Thyroid gland (tissue), 4 donors: Measurements from ENCODE around the gene MGP. TPM values are rescaled to one million over a fixed set of nuclear protein-coding genes. Genes with fewer than 3 reads are reported as not detected.

ENCODE experiments used
- DNase-seq, 2 donors: peaks; one replicate each; pipeline ENCODE4 v3.0.0-alpha.2; 2019
- H3K27ac ChIP-seq, 3 donors: fragments of 200-600 bp; sonication (generic); 1 replicate in 2 of 3; 2 replicates in 1 of 3; pipeline ENCODE4 v1.5.1; 2016 to 2019; ENCODE audit warnings: mild to moderate bottlenecking in 1 of 3, moderate library complexity in 1 of 3
- H3K27me3 ChIP-seq: fragments of 200-600 bp; sonication (generic); one replicate; pipeline ENCODE4 v1.5.1; 2019
- H3K36me3 ChIP-seq, 2 donors: fragments of 200-600 bp; sonication (generic); one replicate each; pipeline ENCODE4 v1.5.1; 2016 to 2019
- H3K4me1 ChIP-seq, 2 donors: fragments of 200-600 bp; sonication (generic); one replicate each; pipeline ENCODE4 v1.5.1; 2017 to 2019
- H3K4me3 ChIP-seq, 3 donors: fragments of 200-600 bp; sonication (generic); replicated peaks in 1 of 3; 1 replicate in 2 of 3; 2 replicates in 1 of 3; pipeline ENCODE4 v1.5.1; 2016; ENCODE audit warnings: mild to moderate bottlenecking in 1 of 3
- H3K9me3 ChIP-seq: fragments of 200-600 bp; sonication (generic); one replicate; pipeline ENCODE4 v1.5.1; 2017
- POLR2A ChIP-seq, 2 donors: fragments of 450-650 bp; IDR thresholded peaks; one replicate each; pipeline ENCODE4 v1.6.1; 2017; ENCODE audit warnings: antibody characterized with exemption in 2 of 2, mild to moderate bottlenecking in 2 of 2, moderate library complexity in 1 of 2
- WGBS, 2 donors: methylation state at CpG; one replicate each; pipeline ENCODE4 v1.1.5; 2017; 5-methylcytosine and 5-hydroxymethylcytosine counted together
- intact Hi-C: fragments of 100-400 bp; cut with DNase I; formaldehyde crosslinking; loops from one replicate; pipeline ENCODE4 v1.15.1; 2023
- total RNA-seq, 4 donors: library from RNA; depleted of rRNA; stranded (reverse); fragments of >200 nt; gene quantifications; one replicate each; pipeline ENCODE4 v1.2.3, GENCODE V29; 2016
- TF ChIP-seq, protein P1 (sequence below), 6 experiments: fragments of 200-600 bp in 3 of 6; fragments of 450-650 bp in 3 of 6; sonication (generic) in 3 of 6; IDR thresholded peaks; one replicate each; pipeline ENCODE4 v1.5.1; 2016 to 2019; ENCODE audit warnings: antibody characterized with exemption in 6 of 6, mild to moderate bottlenecking in 2 of 6, inconsistent platforms in 1 of 6, moderate library complexity in 1 of 6

MGP gene
- total RNA-seq, 4 donors from 2014 or later: 319 to 1,014 (median 397) TPM

DNA sequence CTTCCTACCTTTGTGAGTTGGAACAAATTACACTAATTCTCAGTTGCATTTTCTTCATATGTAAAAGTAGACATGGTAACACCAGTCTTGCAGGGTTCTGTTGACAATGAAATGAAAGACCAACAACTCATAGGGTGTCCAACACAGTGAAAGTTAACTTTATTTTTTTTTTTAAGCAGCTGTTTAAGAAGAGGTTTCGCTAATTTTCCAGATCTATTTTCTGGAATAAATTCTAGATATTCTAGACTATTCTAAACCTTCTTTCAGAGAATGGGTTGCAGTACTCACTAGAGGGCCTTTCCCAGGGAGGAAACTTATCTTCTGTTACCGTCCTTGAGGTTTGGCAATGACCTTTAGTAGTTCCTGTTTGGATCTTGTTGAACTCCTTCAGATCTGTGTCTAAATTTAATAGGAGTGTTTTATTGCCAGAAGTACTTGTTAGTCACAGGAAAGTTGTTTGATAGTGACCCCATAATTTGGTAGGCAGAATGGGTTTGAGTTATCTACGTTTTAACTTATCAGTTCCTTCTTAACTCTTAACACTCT lies 39.5 kb downstream of the MGP start:
- no peaks in the 10 kb centered on the region for H3K9me3 ChIP-seq
- 32 to 44% methylated on average over 3 of the region's 3 CpGs for WGBS, 2 donors
- no peaks in the 10 kb centered on the region for H3K36me3 ChIP-seq
- H3K27ac ChIP-seq: peak overlapping the region; percentile 54 to 68 (median 67)
- TF ChIP-seq, protein P1, sequence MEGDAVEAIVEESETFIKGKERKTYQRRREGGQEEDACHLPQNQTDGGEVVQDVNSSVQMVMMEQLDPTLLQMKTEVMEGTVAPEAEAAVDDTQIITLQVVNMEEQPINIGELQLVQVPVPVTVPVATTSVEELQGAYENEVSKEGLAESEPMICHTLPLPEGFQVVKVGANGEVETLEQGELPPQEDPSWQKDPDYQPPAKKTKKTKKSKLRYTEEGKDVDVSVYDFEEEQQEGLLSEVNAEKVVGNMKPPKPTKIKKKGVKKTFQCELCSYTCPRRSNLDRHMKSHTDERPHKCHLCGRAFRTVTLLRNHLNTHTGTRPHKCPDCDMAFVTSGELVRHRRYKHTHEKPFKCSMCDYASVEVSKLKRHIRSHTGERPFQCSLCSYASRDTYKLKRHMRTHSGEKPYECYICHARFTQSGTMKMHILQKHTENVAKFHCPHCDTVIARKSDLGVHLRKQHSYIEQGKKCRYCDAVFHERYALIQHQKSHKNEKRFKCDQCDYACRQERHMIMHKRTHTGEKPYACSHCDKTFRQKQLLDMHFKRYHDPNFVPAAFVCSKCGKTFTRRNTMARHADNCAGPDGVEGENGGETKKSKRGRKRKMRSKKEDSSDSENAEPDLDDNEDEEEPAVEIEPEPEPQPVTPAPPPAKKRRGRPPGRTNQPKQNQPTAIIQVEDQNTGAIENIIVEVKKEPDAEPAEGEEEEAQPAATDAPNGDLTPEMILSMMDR (IDR thresholded peaks at IDR 0.05): no peak
- no peak for TF ChIP-seq POLR2A (IDR thresholded peaks at IDR 0.05)
- no peak overlapping the region for H3K4me3 ChIP-seq
- DNase-seq: no peak
- H3K27me3 ChIP-seq: no peaks in the 10 kb centered on the region
- H3K4me1 ChIP-seq: peaks cover 29 to 44% of the 10 kb centered on the region in 2 donors
- intact Hi-C loops: no loop called here

DNA sequence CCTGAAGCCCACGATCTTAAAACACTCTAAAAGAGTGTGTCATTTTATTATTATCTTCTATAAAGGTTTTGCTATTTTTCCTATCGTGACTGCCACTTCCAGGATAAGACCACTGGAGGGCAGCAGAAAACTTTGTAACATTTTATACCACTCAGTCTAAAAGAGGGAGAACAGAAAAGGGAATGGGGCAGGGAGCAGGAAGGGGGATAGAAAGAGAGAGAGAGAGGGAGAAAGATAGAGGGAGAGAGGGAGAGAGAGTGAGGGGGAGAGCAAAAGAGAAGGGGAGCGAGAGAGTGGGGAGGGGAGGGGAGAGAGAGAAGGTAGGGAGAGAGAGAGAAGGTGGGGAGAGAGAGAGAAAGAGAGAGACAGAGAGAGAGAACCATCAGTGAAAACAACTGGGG lies 40.3 kb downstream of the MGP start:
- 3% methylated on average over 3 of the region's 3 CpGs for WGBS, 2 donors
- DNase-seq: peak; percentile 50 to 51
- Histone ChIP-seq H3K9me3 (no peaks in the 10 kb centered on the region), H3K27me3 (no peaks in the 10 kb centered on the region), H3K27ac (peak overlapping the region; percentile 54 to 68 (median 67)), H3K36me3 (no peaks in the 10 kb centered on the region), H3K4me3 (no peak overlapping the region), H3K4me1 (peaks cover 36 to 48% of the 10 kb centered on the region in 2 donors)
- TF ChIP-seq POLR2A (IDR thresholded peaks at IDR 0.05): no peak
- TF ChIP-seq, protein P1 (IDR thresholded peaks at IDR 0.05): peak; percentile 46 to 97 (median 80)
- intact Hi-C loops: loop anchor here (2.0 kb wide), 1 partner anchor 149 kb away; no protein-coding TSS in a partner anchor

DNA sequence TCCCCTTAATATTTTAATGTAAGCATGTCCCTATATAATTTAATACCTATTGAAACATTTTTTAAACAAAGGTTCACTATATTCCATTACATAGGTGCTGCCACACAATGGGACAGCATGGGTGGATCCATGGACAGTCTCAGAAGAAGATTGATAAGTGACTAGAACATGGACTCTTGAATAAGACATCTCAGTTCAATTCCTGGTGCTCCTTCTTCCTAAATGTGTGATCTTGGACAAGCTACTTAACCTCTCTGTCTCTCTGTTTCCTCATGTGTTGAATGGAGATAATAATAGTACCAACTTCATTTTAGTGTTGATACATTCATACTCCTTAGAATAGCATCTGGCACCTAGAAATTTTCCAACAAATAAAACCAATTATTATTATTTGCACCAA lies 41.3 kb downstream of the MGP start:
- intact Hi-C loops: loop anchor here (2.0 kb wide), 1 partner anchor 150 kb away; no protein-coding TSS in a partner anchor

DNA sequence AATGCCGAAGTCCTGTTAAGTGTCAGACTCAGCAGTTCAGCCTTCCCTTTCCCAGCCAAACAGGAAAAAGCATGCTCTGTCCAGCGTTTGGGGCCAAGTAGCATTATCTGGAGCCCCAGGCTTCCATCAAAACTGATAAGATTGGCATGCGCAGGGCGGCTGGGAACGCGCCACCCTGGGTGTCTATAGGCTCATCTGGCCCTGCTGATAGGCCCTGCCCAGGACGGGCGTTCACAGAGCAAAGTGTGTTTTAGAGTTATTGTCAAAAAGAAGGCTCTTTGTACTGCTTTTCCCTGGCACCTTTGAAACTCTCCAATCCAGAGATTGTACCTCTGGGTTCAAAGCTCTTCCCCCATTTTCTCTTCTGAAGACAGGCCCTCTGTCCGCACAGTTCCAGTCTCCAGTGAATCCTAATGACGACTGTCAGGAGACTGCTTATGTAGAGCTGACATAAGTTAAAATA lies 42.2 kb downstream of the MGP start, which contains the start of gene ART4:
TSS of gene ART4 (minus strand) at position 102 of the 463 bp plus-strand sequence. CDS start 413 bp downstream, outside the sequence.
- TF ChIP-seq, protein P1 (IDR thresholded peaks at IDR 0.05): no peak
- no peak for TF ChIP-seq POLR2A (IDR thresholded peaks at IDR 0.05)
- WGBS, 2 donors: 66 to 80% methylated on average over 10 of the region's 10 CpGs
- Histone ChIP-seq H3K4me3 (peak within 1 kb of the TSS in 1 of 3 donors; percentile 1), H3K9me3 (no peaks in the 10 kb centered on the region), H3K27me3 (no peaks in the 10 kb centered on the region), H3K4me1 (peaks cover 36 to 48% of the 10 kb centered on the region in 2 donors), H3K36me3 (no peaks in the 10 kb centered on the region), H3K27ac (peak within 1 kb of the TSS; percentile 62 to 86 (median 85))
- intact Hi-C loops: no loop called here
- peak; percentile 10 to 33 for DNase-seq

More for the DNA sequence above, 41.3 kb downstream of the MGP start:
- Histone ChIP-seq H3K4me1 (peaks cover 36 to 48% of the 10 kb centered on the region in 2 donors), H3K4me3 (no peak overlapping the region), H3K9me3 (no peaks in the 10 kb centered on the region), H3K27ac (no peak overlapping the region), H3K36me3 (no peaks in the 10 kb centered on the region), H3K27me3 (no peaks in the 10 kb centered on the region)
- TF ChIP-seq, protein P1 (IDR thresholded peaks at IDR 0.05): no peak
- TF ChIP-seq POLR2A (IDR thresholded peaks at IDR 0.05): no peak
- no peak for DNase-seq

DNA sequence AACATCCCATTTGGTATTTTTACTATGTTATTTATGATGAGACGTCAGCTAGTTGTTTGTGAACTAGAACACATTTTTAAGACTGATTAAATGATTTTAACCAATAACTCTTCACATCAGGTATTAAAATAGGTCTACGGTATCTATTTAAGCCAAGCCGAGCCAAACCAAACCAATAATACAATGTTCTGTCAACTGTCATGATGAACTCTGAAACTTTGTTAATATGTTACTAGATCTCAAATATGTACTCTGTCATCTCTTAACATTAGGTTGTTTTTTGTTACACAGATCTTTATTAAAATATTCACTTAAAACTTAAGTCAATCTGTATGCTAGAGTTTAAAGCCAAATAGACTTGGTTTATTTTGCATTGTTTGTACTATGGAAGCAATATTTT lies 43.3 kb downstream of the MGP start:
- no peak for DNase-seq
- Histone ChIP-seq H3K27me3 (no peaks in the 10 kb centered on the region), H3K4me3 (peak overlapping the region in 1 of 3 donors; percentile 1), H3K27ac (peak overlapping the region; percentile 62 to 86 (median 85)), H3K9me3 (no peaks in the 10 kb centered on the region), H3K4me1 (peaks cover 35 to 47% of the 10 kb centered on the region in 2 donors), H3K36me3 (no peaks in the 10 kb centered on the region)
- WGBS, 2 donors: 73 to 87% methylated on average over 3 of the region's 3 CpGs
- TF ChIP-seq, protein P1 (IDR thresholded peaks at IDR 0.05): no peak
- no peak for TF ChIP-seq POLR2A (IDR thresholded peaks at IDR 0.05)
- intact Hi-C loops: no loop called here
